ENCODE data around the gene MYRF.

The MYRF gene

GRCh38 chr11:61718046-61718531 is 34.3 kb upstream of the MYRF start:
- no peak for DNase-seq (ENCODE audit: low spot score)
- in situ Hi-C loops (cut with MboI; ENCODE audit: low pct_unique_long_range_greater_than_20kb, low sequenced_read_pairs, unreplicated experiment): no loop called here
- no peak for TF ChIP-seq CTCF (IDR thresholded peaks at IDR 0.05; ENCODE audit: extremely low read depth, insufficient read depth, missing control alignments)

- no peak for TF ChIP-seq CTCF (IDR thresholded peaks at IDR 0.05; ENCODE audit: extremely low read depth, insufficient read depth, missing control alignments)
- in situ Hi-C loops (cut with MboI; ENCODE audit: low pct_unique_long_range_greater_than_20kb, low sequenced_read_pairs, unreplicated experiment): no loop called here
- DNase-seq (ENCODE audit: low spot score): no peak
Measured at GRCh38 chr11:61718621-61719302, 33.7 kb upstream of the MYRF start.

- DNase-seq (ENCODE audit: low spot score): no peak
- no peak for TF ChIP-seq CTCF (IDR thresholded peaks at IDR 0.05; ENCODE audit: extremely low read depth, insufficient read depth, missing control alignments)
- in situ Hi-C loops (cut with MboI; ENCODE audit: low pct_unique_long_range_greater_than_20kb, low sequenced_read_pairs, unreplicated experiment): no loop called here
Measured at GRCh38 chr11:61719978-61720377, 32.5 kb upstream of the MYRF start.

DNA sequence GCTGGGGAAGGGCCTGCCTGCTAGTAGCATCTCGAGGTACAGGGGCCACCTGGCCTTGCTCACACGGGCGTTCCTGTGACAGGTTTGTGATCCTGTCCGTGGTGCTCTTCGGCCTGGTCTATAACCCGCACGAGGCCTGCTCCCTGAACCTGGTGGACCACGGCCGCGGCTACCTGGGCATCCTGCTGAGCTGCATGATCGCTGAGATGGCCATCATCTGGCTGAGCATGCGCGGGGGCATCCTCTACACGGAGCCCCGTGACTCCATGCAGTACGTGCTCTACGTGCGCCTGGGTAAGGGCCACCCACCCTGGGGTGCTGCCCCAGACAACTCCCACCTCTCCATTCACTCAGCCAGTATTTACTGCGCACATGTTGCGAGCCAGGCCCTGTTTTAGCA is 31.8 kb upstream of the MYRF start:
- TF ChIP-seq CTCF (IDR thresholded peaks at IDR 0.05; ENCODE audit: extremely low read depth, insufficient read depth, missing control alignments): no peak
- in situ Hi-C loops (cut with MboI; ENCODE audit: low pct_unique_long_range_greater_than_20kb, low sequenced_read_pairs, unreplicated experiment): no loop called here
- DNase-seq (ENCODE audit: low spot score): no peak

DNA sequence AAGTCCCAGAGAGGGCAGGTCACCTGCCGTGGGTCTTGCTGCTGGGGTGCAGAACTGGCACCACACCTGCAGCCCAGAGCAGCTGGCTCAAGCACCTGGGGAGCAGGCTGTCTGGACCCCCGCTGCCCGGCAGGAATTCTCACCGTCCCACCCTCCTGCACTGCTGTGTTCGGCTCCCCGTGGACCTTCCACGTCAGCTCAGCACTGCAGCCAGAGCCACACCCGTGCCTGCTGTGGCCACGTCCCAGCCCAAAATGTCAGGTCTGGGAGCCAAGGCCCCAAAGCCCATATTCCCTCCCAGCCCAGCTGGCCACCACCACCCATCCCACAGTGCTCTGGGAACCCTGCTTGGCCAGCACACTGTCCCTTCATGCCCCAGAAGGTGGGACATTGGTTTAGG is 28.0 kb upstream of the MYRF start:
- in situ Hi-C loops (cut with MboI; ENCODE audit: low pct_unique_long_range_greater_than_20kb, low sequenced_read_pairs, unreplicated experiment): no loop called here
- no peak for TF ChIP-seq CTCF (IDR thresholded peaks at IDR 0.05; ENCODE audit: extremely low read depth, insufficient read depth, missing control alignments)
- DNase-seq (ENCODE audit: low spot score): no peak

- in situ Hi-C loops (cut with MboI; ENCODE audit: low pct_unique_long_range_greater_than_20kb, low sequenced_read_pairs, unreplicated experiment): no loop called here
- no peak for TF ChIP-seq CTCF (IDR thresholded peaks at IDR 0.05; ENCODE audit: extremely low read depth, insufficient read depth, missing control alignments)
- DNase-seq (ENCODE audit: low spot score): no peak
Measured at GRCh38 chr11:61725781-61726231, 26.6 kb upstream of the MYRF start.
